H1 (cell line): ENCODE data around the gene STYXL1. TPM values are rescaled to one million over a fixed set of nuclear protein-coding genes. Genes with fewer than 3 reads are reported as not detected.

ENCODE experiments used
- CTCF ChIA-PET: fragments of 300-600 bp; sonication (Branson Sonifier 250); formaldehyde crosslinking; loops from one replicate; lab custom pipeline; 2021; ENCODE audit not compliant: partially characterized antibody; lab: Charles Lee
- POLR2A ChIA-PET: fragments of 300-600 bp; sonication (Branson Sonifier 250); formaldehyde crosslinking; loops from one replicate; lab custom pipeline; 2021; ENCODE audit warnings: inconsistent platforms; ENCODE audit not compliant: partially characterized antibody; lab: Charles Lee
- DNase-seq, 2 experiments: peaks; one replicate each; pipeline versions ENCODE4 v3.0.0 to v3.0.0-alpha.2; 2010 to 2022; ENCODE audit warnings: low spot score in 2 of 2, low read depth in 1 of 2, mixed read lengths in 1 of 2
- FAIRE-seq: peaks from 2 replicates; lab custom pipeline; 2011; peaks lifted over from hg19 to GRCh38; lab: Jason Lieb, UNC
- H2AFZ ChIP-seq: 2 replicates; pipeline ENCODE4 v1.8.1; 2012; ENCODE audit warnings: low read length, inconsistent platforms
- H2AK5ac ChIP-seq: 2 replicates; pipeline ENCODE4 v1.6.1; 2013; ENCODE audit warnings: low read depth, low read length
- H2BK120ac ChIP-seq: replicated peaks from 2 replicates; pipeline ENCODE3; 2013; ENCODE audit warnings: low read depth, low read length, inconsistent platforms
- H2BK12ac ChIP-seq: 2 replicates; pipeline ENCODE4 v1.6.1; 2013; ENCODE audit warnings: low read depth, low read length
- H2BK15ac ChIP-seq: 2 replicates; pipeline ENCODE4 v1.6.1; 2013; ENCODE audit warnings: low read length
- H2BK20ac ChIP-seq: 2 replicates; pipeline ENCODE4 v1.6.1; 2013; ENCODE audit warnings: low read length
- H2BK5ac ChIP-seq: 2 replicates; pipeline ENCODE4 v1.6.1; 2013; ENCODE audit warnings: low read depth, low read length
- H3K14ac ChIP-seq: 2 replicates; pipeline ENCODE4 v1.6.1; 2013; ENCODE audit warnings: inconsistent platforms; ENCODE audit not compliant: insufficient read length
- H3K18ac ChIP-seq: 2 replicates; pipeline ENCODE4 v1.6.1; 2013; ENCODE audit warnings: low read length; ENCODE audit errors: extremely low read depth
- H3K23ac ChIP-seq: 2 replicates; pipeline ENCODE4 v1.6.1; 2013; ENCODE audit warnings: inconsistent platforms; ENCODE audit not compliant: insufficient read length
- H3K23me2 ChIP-seq: 2 replicates; pipeline ENCODE4 v1.6.1; 2013; ENCODE audit warnings: low read depth, low read length
- H3K27ac ChIP-seq: 2 replicates; pipeline ENCODE4 v1.6.1; 2011; ENCODE audit warnings: low read depth, low read length, inconsistent platforms
- H3K27me3 ChIP-seq, 4 experiments: replicated peaks in 1 of 4; 1 replicate in 1 of 4; 2 replicates in 3 of 4; pipeline versions ENCODE4 v1.6.1 to v1.8.1; 2011 to 2013; ENCODE audit warnings: low read length in 3 of 4, mild to moderate bottlenecking in 3 of 4, inconsistent platforms in 2 of 4, mixed read lengths in 2 of 4, moderate library complexity in 1 of 4; ENCODE audit not compliant: control insufficient read depth in 3 of 4, insufficient read depth in 3 of 4; ENCODE audit errors: extremely low read depth in 1 of 4
- H3K36me3 ChIP-seq, 4 experiments: 2 replicates each; pipeline versions ENCODE4 v1.6.1 to v1.8.1; 2011 to 2013; ENCODE audit warnings: mild to moderate bottlenecking in 4 of 4, low read length in 3 of 4, moderate library complexity in 2 of 4, control low read depth in 1 of 4, inconsistent platforms in 1 of 4; ENCODE audit not compliant: insufficient read depth in 4 of 4, control insufficient read depth in 2 of 4
- H3K4ac ChIP-seq: replicated peaks from 2 replicates; pipeline ENCODE3; 2013; ENCODE audit warnings: low read length, low read depth, mixed read lengths, inconsistent platforms; ENCODE audit not compliant: insufficient read length
- H3K4me1 ChIP-seq, 4 experiments: replicated peaks in 1 of 4; 1 replicate in 1 of 4; 2 replicates in 3 of 4; pipeline versions ENCODE4 v1.6.1 to v1.8.1; 2011 to 2013; ENCODE audit warnings: low read length in 3 of 4, inconsistent platforms in 2 of 4, mixed read lengths in 1 of 4; ENCODE audit not compliant: insufficient read depth in 4 of 4, control insufficient read depth in 3 of 4
- H3K4me2 ChIP-seq, 2 experiments: 2 replicates each; pipeline versions ENCODE4 v1.6.1 to v1.8.1; 2011 to 2013; ENCODE audit warnings: low read depth in 2 of 2, low read length in 2 of 2, control low read depth in 1 of 2, inconsistent platforms in 1 of 2, mild to moderate bottlenecking in 1 of 2; ENCODE audit not compliant: insufficient read depth in 1 of 2
- H3K4me3 ChIP-seq, 4 experiments: fragments of 200-600, 300-600 bp in 1 of 4; sonication (generic), shearing (Covaris generic), sonication (Bioruptor Twin) in 1 of 4; 2 replicates each; pipeline versions ENCODE4 v1.5.1 to v1.8.1; 2011 to 2016; ENCODE audit warnings: low read length in 4 of 4, low read depth in 3 of 4, control low read depth in 2 of 4, inconsistent platforms in 2 of 4, mild to moderate bottlenecking in 2 of 4, mixed read lengths in 1 of 4, moderate library complexity in 1 of 4; ENCODE audit not compliant: insufficient read depth in 2 of 4; ENCODE audit errors: extremely low read depth in 1 of 4
- H3K56ac ChIP-seq: replicated peaks from 2 replicates; pipeline ENCODE3; 2013; ENCODE audit warnings: low read depth, mild to moderate bottlenecking, mixed read lengths, low read length, inconsistent platforms; ENCODE audit not compliant: insufficient read length
- H3K79me1 ChIP-seq: 2 replicates; pipeline ENCODE4 v1.6.1; 2013; ENCODE audit warnings: low read depth, low read length, control low read depth
- H3K79me2 ChIP-seq, 2 experiments: 2 replicates each; pipeline versions ENCODE4 v1.6.1 to v1.8.1; 2012 to 2013; ENCODE audit warnings: low read length in 2 of 2, mild to moderate bottlenecking in 2 of 2, inconsistent platforms in 1 of 2; ENCODE audit not compliant: insufficient read depth in 2 of 2, control insufficient read depth in 1 of 2
- H3K9ac ChIP-seq, 4 experiments: replicated peaks in 1 of 4; 1 replicate in 1 of 4; 2 replicates in 3 of 4; pipeline versions ENCODE4 v1.6.1 to v1.8.1; 2011 to 2013; ENCODE audit warnings: low read depth in 3 of 4, low read length in 3 of 4, control low read depth in 2 of 4, mild to moderate bottlenecking in 2 of 4, moderate library complexity in 2 of 4, inconsistent platforms in 1 of 4; ENCODE audit errors: extremely low read depth in 1 of 4
- H3K9me3 ChIP-seq, 2 experiments: 2 replicates each; pipeline versions ENCODE4 v1.6.1 to v1.8.1; 2012 to 2013; ENCODE audit warnings: mild to moderate bottlenecking in 2 of 2, moderate library complexity in 2 of 2, control low read depth in 1 of 2, inconsistent platforms in 1 of 2, low read depth in 1 of 2, low read length in 1 of 2, mixed read lengths in 1 of 2; ENCODE audit not compliant: insufficient read depth in 2 of 2
- H4K20me1 ChIP-seq, 2 experiments: replicated peaks in 1 of 2; 2 replicates each; pipeline versions ENCODE3 to v1.8.1; 2011 to 2013; ENCODE audit warnings: inconsistent platforms in 2 of 2, low read length in 2 of 2, mild to moderate bottlenecking in 1 of 2; ENCODE audit not compliant: insufficient read depth in 2 of 2, control insufficient read depth in 1 of 2
- H4K5ac ChIP-seq: 2 replicates; pipeline ENCODE4 v1.6.1; 2013; ENCODE audit warnings: low read length, low read depth, mixed read lengths, inconsistent platforms; ENCODE audit not compliant: insufficient read length
- H4K8ac ChIP-seq: 2 replicates; pipeline ENCODE4 v1.8.0; 2013; ENCODE audit warnings: mild to moderate bottlenecking, moderate library complexity, low read length, inconsistent platforms; ENCODE audit not compliant: insufficient read depth; ENCODE audit errors: extremely low read depth
- H4K91ac ChIP-seq: replicated peaks from 2 replicates; pipeline ENCODE3; 2013; ENCODE audit warnings: low read length, mixed read lengths, inconsistent platforms; ENCODE audit not compliant: insufficient read length
- ASH2L ChIP-seq: fragments of 200-600, 300-600 bp; sonication (generic); IDR thresholded peaks from one replicate; pipeline ENCODE4 v1.7.1; 2017; ENCODE audit warnings: low read length
- GABPA ChIP-seq: IDR thresholded peaks from 2 replicates; pipeline ENCODE4 v1.6.1; 2011; ENCODE audit warnings: mild to moderate bottlenecking, low read length, moderate library complexity, borderline replicate concordance; ENCODE audit not compliant: insufficient read depth
- KDM4A ChIP-seq: IDR thresholded peaks from one replicate; pipeline ENCODE4 v1.7.1; 2012; ENCODE audit warnings: low read depth, mild to moderate bottlenecking, moderate library complexity, low read length, inconsistent platforms; ENCODE audit not compliant: severe bottlenecking
- NANOG ChIP-seq: IDR thresholded peaks from 2 replicates; pipeline ENCODE4 v1.6.1; 2011; ENCODE audit warnings: low read length, low read depth, mild to moderate bottlenecking, inconsistent platforms; ENCODE audit not compliant: insufficient read depth, poor library complexity, severe bottlenecking
- POU5F1 ChIP-seq: IDR thresholded peaks from 2 replicates; pipeline ENCODE4 v1.6.1; 2011; ENCODE audit warnings: low read depth, mild to moderate bottlenecking, low read length, moderate library complexity
- TAF1 ChIP-seq: IDR thresholded peaks from 2 replicates; pipeline ENCODE4 v1.6.1; 2011; ENCODE audit warnings: mild to moderate bottlenecking, low read depth, low read length
- WGBS, 2 experiments: shearing (Covaris generic) in 1 of 2; methylation state at CpG; one replicate each; pipeline versions ENCODE4 v1.1.6 to v1.1.7; 2013 to 2015; ENCODE audit warnings: low lambda C conversion rate in 2 of 2, mixed read lengths in 2 of 2, inconsistent platforms in 1 of 2, low coverage in 1 of 2, missing lambda C conversion rate in 1 of 2; ENCODE audit not compliant: insufficient replicate concordance in 2 of 2, insufficient coverage in 1 of 2, insufficient read length in 1 of 2; ENCODE audit errors: extremely low coverage in 1 of 2, missing lambda C conversion rate in 1 of 2; 5-methylcytosine and 5-hydroxymethylcytosine counted together
- polyA plus RNA-seq, 7 experiments: library from polyadenylated mRNA; depleted of rRNA in 3 of 7; stranded (reverse) in 5 of 7; unstranded in 2 of 7; fragments of >200 nt in 5 of 7; fragments of 200-250 nt in 2 of 7; gene quantifications; 1 replicate in 5 of 7; 2 replicates in 1 of 7; 4 replicates in 1 of 7; pipeline versions ENCODE4 v1.2.1 to v1.2.3, GENCODE V29; 2011 to 2013; ENCODE audit warnings: missing spikeins in 2 of 7, mixed read lengths in 2 of 7
- total RNA-seq: library from RNA; stranded (reverse); fragmentation: NEBNext Ultra II Directional; extraction: Animal tissue kit (Norgen Biotek cat#: 25700); gene quantifications from 2 replicates; pipeline ENCODE4 v1.2.1, GENCODE V29; 2021

The STYXL1 gene
- total and polyA plus RNA-seq, 2 of the 8 experiments (the other 6 are each of a cell fraction or from before 2014, with no cell fraction given), result 32.3 to 53.9 TPM

DNA sequence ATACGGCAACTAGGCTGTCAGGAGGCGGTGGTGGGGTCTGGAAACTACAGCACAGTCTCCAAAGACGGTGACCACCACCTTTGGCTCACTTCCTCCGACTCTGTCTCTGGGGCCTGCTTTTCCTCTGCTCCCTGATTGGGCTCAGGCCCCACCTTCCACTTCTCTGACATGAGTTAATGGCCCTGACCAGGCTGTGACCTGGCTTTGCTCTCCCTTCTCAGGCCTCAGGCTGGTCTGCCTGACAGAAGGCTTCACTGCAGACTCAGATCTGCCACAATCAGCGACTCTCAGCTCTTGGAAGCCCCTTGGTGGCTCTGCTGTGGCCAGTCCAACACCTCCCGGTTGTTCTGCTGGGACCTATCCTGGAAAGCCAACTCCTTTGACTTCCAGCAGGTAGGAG, 7.7 kb downstream of the STYXL1 start:
- Histone ChIP-seq H4K8ac (peak overlapping the region; percentile 57; the same call in 1 of the 2 replicates), H2BK120ac (no peak overlapping the region), H3K9ac (no peak overlapping the region), H2AFZ (no peak overlapping the region), H3K14ac (no peak overlapping the region), H4K91ac (no peak overlapping the region), H3K18ac (no peak overlapping the region), H3K23ac (no peak overlapping the region), H2BK20ac (no peak overlapping the region), H3K36me3 (no peaks in the 10 kb centered on the region), H2BK15ac (no peak overlapping the region), H3K4me3 (no peak overlapping the region), H4K20me1 (peaks cover 0 to 7% of the 10 kb centered on the region in 2 experiments), H4K5ac (no peak overlapping the region), H3K79me1 (peaks cover 4% of the 10 kb centered on the region; the same call in 1 of the 2 replicates), H3K27ac (no peak overlapping the region), H2BK12ac (no peak overlapping the region), H2AK5ac (no peak overlapping the region), H3K56ac (no peak overlapping the region), H2BK5ac (no peak overlapping the region), H3K4me1 (no peaks in the 10 kb centered on the region), H3K79me2 (peaks cover 0 to 12% of the 10 kb centered on the region in 2 experiments; a peak in 2 of 4 replicates), H3K9me3 (no peaks in the 10 kb centered on the region), H3K4me2 (no peak overlapping the region), H3K4ac (no peak overlapping the region), H3K23me2 (no peaks in the 10 kb centered on the region), H3K27me3 (no peaks in the 10 kb centered on the region)
- DNase-seq (no peak), FAIRE-seq (no peak)
- 91% methylated on average over 6 of the region's 6 CpGs; no CpG with 5 or more reads in 1 of the 2 experiments for WGBS, 2 experiments
- ChIA-PET POLR2A (interaction anchor here (0.6 to 1.3 kb wide), 3 partner anchors 17 to 168 kb away, joined by 3 to 4 read pairs (median 4); no protein-coding TSS in a partner anchor), CTCF (interaction anchor here (3.1 kb wide), 1 partner anchor 12 kb away, joined by 15 read pairs; no protein-coding TSS in a partner anchor)
- TF ChIP-seq TAF1 (no peak), NANOG (no peak), ASH2L (no peak), POU5F1 (no peak), GABPA (no peak), KDM4A (no peak)
